ENCODE results near the gene RYR1.
"Not testable (repeated sequence)": the region's sequence is repeated elsewhere in the genome, so short reads cannot be mapped to it uniquely, and the experiment has no call there.

RYR1 gene

DNA sequence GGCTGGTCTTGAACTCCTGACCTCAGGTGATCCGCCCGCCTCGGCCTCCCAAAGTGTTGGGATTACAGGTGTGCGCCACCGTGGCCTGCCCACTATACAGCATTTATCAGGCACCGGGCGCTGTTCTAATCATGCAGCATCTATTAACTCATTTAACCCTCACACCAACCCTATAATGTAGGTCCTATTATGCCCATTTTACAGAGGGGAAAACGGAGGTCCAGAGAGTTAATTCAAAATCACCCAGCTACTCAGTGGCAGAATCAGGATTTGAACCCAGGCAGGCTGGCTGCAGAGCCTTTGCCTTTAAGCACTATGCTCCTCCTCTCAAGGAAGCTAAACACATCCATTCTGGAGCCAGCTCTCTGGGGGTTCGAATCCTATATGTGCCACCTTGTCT is 130.0 kb downstream of the RYR1 start:
- no peak overlapping the region for H3K27ac ChIP-seq
- TF ChIP-seq, protein P1, sequence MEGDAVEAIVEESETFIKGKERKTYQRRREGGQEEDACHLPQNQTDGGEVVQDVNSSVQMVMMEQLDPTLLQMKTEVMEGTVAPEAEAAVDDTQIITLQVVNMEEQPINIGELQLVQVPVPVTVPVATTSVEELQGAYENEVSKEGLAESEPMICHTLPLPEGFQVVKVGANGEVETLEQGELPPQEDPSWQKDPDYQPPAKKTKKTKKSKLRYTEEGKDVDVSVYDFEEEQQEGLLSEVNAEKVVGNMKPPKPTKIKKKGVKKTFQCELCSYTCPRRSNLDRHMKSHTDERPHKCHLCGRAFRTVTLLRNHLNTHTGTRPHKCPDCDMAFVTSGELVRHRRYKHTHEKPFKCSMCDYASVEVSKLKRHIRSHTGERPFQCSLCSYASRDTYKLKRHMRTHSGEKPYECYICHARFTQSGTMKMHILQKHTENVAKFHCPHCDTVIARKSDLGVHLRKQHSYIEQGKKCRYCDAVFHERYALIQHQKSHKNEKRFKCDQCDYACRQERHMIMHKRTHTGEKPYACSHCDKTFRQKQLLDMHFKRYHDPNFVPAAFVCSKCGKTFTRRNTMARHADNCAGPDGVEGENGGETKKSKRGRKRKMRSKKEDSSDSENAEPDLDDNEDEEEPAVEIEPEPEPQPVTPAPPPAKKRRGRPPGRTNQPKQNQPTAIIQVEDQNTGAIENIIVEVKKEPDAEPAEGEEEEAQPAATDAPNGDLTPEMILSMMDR (conservative IDR thresholded peaks at IDR 0.05), result no peak

DNA sequence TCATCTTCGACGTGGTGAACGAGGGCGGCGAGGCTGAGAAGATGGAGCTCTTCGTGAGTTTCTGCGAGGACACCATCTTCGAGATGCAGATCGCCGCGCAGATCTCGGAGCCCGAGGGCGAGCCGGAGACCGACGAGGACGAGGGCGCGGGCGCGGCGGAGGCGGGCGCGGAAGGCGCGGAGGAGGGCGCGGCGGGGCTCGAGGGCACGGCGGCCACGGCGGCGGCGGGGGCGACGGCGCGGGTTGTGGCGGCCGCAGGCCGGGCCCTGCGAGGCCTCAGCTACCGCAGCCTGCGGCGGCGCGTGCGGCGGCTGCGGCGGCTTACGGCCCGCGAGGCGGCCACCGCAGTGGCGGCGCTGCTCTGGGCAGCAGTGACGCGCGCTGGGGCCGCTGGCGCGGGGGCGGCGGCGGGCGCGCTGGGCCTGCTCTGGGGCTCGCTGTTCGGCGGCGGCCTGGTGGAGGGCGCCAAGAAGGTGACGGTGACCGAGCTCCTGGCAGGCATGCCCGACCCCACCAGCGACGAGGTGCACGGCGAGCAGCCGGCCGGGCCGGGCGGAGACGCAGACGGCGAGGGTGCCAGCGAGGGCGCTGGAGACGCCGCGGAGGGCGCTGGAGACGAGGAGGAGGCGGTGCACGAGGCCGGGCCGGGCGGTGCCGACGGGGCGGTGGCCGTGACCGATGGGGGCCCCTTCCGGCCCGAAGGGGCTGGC is 131.6 kb downstream of the RYR1 start:
- H3K27ac ChIP-seq, result peak overlapping the region; percentile 13; the same call in 1 of the 2 replicates

DNA sequence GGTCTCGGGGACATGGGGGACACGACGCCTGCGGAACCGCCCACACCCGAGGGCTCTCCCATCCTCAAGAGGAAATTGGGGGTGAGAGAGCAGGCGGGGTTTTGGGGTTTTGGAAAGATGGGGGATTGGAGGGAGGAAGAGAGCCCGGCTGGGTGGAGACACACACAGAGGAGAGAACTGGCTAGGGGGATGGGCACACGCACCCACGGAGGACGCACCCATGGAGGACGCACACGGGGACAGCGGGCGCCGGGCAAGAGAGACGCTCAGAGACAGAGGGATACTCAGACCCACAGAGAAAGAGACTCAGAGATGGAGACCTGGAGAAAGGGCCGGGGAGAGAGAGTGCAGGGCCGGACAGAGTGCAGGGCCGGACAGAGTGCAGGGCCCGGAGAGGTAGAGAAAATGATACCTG is 132.2 kb downstream of the RYR1 start:
- TF ChIP-seq, protein P1 (conservative IDR thresholded peaks at IDR 0.05), result no peak
- H3K27ac ChIP-seq, result no peak overlapping the region; the same call in 1 of the 2 replicates

More for the DNA sequence above, 131.6 kb downstream of the RYR1 start:
- TF ChIP-seq, protein P1 (conservative IDR thresholded peaks at IDR 0.05), result no peak; the same call in 1 of the 2 replicates

DNA sequence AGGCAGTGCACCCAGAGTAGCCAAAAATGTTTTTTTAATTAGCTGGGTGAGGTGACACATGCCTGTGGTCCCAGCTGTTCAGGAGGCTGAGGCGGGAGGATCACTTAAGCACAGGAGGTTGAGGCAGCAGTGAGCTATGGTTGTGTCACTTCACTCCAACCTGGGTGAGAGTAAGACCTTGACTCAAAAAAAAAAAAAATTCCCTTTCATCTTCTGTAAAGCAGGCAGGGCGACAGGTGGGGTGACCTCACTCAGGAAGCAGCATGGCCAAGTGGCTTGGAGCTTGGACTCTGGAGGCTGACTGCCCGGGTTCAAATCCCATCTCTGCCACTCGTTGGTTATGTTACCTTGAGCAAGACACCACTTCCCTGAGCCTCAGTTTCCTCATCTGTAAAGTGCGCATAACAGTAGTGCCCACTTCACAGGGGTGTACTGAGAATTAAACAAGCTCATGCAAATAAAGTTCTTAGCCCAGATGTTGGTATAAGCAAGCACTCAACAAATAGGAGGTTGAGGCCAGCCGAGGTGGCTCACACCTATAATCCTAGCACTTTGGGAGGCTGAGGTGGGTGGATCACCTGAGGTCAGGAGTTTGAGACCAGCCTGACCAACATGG is 136.0 kb downstream of the RYR1 start:
- TF ChIP-seq, protein P1 (conservative IDR thresholded peaks at IDR 0.05), result no peak
- no peak overlapping the region for H3K27ac ChIP-seq

DNA sequence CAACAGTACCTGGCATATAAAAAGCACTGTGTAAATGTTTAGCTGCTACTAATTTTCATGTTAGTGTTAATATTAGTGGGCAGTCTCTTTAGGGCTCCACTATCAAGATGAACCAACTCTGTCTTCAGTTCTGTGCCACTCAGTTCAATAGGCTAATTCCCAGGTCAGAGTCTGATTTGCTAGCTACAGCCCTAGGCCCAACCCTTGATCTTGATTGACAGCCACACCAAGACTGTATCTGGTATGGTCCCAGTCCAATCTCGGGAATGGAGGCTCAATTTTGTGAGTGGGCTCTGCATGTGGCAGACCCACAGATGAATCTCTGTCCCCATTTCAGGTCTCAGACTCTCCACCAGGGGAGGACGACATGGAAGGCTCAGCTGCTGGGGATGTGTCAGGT is 138.2 kb downstream of the RYR1 start:
- no peak overlapping the region for H3K27ac ChIP-seq
- TF ChIP-seq, protein P1 (conservative IDR thresholded peaks at IDR 0.05), result no peak

DNA sequence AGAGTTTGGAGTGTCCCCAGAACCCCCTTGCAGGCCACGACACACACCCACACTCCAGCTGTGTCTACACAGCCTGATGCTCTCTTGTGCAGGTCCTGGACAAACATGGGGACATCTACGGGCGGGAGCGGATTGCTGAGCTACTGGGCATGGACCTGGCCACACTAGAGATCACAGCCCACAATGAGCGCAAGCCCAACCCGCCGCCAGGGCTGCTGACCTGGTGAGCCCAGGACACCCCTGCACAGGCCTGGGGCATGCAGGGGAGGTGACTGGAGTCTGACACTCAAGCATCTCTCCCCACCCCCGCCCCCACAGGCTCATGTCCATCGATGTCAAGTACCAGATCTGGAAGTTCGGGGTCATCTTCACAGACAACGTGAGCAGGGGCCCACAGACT is 144.3 kb downstream of the RYR1 start:
- TF ChIP-seq, protein P1 (conservative IDR thresholded peaks at IDR 0.05), result no peak
- no peak overlapping the region for H3K27ac ChIP-seq

DNA sequence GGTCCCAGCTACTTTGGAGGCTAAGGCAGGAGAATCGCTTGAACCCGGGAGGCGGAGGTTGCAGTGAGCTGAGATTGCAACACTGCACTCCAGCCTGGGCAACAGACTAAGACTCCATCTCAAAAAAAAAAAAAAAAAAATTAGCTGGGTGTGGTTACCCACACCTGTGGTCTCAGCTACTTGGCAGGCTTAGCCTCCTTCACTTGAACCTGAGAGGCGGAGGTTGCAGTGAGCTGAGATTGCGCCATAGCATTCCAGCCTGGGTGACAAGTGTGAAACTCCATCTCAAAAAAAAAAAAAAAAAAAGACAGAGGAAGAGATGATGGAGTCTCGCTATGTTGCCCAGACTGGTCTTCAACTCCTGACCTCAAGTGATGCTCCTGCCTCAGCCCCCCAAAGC is 145.8 kb downstream of the RYR1 start:
- not testable (repeated sequence) for H3K27ac ChIP-seq

DNA sequence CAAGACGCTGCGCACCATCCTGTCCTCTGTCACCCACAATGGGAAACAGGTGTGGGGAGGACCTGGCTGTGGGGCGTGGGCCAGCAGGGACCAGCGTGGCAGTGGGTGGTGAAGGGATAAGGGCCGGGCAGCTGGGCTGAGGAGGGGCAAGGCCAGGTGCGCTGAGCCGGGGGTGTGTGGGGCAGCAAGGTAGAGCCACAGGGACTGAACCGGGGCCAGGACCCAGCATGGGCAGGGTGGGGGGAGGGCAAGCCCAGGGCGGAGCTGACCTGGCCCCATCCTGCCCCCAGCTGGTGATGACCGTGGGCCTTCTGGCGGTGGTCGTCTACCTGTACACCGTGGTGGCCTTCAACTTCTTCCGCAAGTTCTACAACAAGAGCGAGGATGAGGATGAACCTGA is 146.6 kb downstream of the RYR1 start:
- TF ChIP-seq, protein P1 (conservative IDR thresholded peaks at IDR 0.05), result no peak
- H3K27ac ChIP-seq, result no peak overlapping the region

Measured in VCaP (cell line).